Fibroblast of the aortic adventitia (primary cell): ENCODE data around the gene EMC8. TPM values are rescaled to one million over a fixed set of nuclear protein-coding genes. Genes with fewer than 3 reads are reported as not detected.
"Not testable (repeated sequence)": the region's sequence is repeated elsewhere in the genome, so short reads cannot be mapped to it uniquely, and the experiment has no call there.

ENCODE experiments used
- DNase-seq: peaks from one replicate; pipeline ENCODE4 v3.0.0-alpha.2; 2010; ENCODE audit warnings: low read depth
- H3K4me3 ChIP-seq: 2 replicates; pipeline ENCODE4 v1.5.1; 2011; ENCODE audit warnings: low read depth, mild to moderate bottlenecking, control low read depth, low read length, moderate library complexity
- CTCF ChIP-seq: IDR thresholded peaks from 2 replicates; pipeline ENCODE4 v1.5.1; 2011; ENCODE audit warnings: mild to moderate bottlenecking, low read length, control low read depth, inconsistent platforms; ENCODE audit not compliant: insufficient read depth
- total RNA-seq: library from RNA; depleted of rRNA; stranded (reverse); fragments of >200 nt; gene quantifications from 2 replicates; pipeline ENCODE4 v1.2.3, GENCODE V29; 2012; ENCODE audit warnings: low replicate concordance

Gene EMC8
- total RNA-seq, 1 donor, result 23.8 TPM

- no peak overlapping the region for H3K4me3 ChIP-seq
- TF ChIP-seq CTCF, result no peak
- no peak for DNase-seq
Observed at GRCh38 chr16:85839681-85840240, 40.4 kb upstream of the EMC8 start.

- no peak for DNase-seq
- TF ChIP-seq CTCF, result no peak
- no peak overlapping the region for H3K4me3 ChIP-seq
Observed at GRCh38 chr16:85838876-85839585, 39.7 kb upstream of the EMC8 start.

GRCh38 chr16:85838381-85838780 lies 39.0 kb upstream of the EMC8 start:
- DNase-seq, result no peak
- TF ChIP-seq CTCF, result no peak
- H3K4me3 ChIP-seq, result no peak overlapping the region

- not testable (repeated sequence) for H3K4me3 ChIP-seq, DNase-seq
Observed at GRCh38 chr16:85837654-85838053, 38.3 kb upstream of the EMC8 start.

- no peak for TF ChIP-seq CTCF
- H3K4me3 ChIP-seq, result no peak overlapping the region
- DNase-seq, result no peak
Observed at GRCh38 chr16:85836706-85837582, 37.6 kb upstream of the EMC8 start.

GRCh38 chr16:85835956-85836705 lies 36.8 kb upstream of the EMC8 start:
- no peak for TF ChIP-seq CTCF
- no peak for DNase-seq
- H3K4me3 ChIP-seq, result no peak overlapping the region
